Nephron progenitor cell (in vitro differentiated cells): Measurements from ENCODE around the gene CYP27A1.

Source experiments
- DNase-seq: peaks from one replicate; pipeline ENCODE4 v3.0.0; 2021
- H3K27ac Mint-ChIP-seq: 2 replicates; pipeline ENCODE4 v1.8.0; 2021; ENCODE audit warnings: mild to moderate bottlenecking, moderate library complexity, mixed read lengths
- H3K27me3 Mint-ChIP-seq: 2 replicates; pipeline ENCODE4 v1.8.0; 2021; ENCODE audit warnings: mild to moderate bottlenecking, low read depth, mixed read lengths; ENCODE audit not compliant: poor library complexity
- H3K36me3 Mint-ChIP-seq: 2 replicates; pipeline ENCODE4 v1.8.0; 2021; ENCODE audit warnings: low read depth, mixed read lengths
- H3K4me1 Mint-ChIP-seq: 2 replicates; pipeline ENCODE4 v1.8.0; 2021; ENCODE audit warnings: mixed read lengths
- H3K4me3 Mint-ChIP-seq: 2 replicates; pipeline ENCODE4 v1.8.0; 2021; ENCODE audit warnings: mild to moderate bottlenecking, moderate library complexity, mixed read lengths
- H3K9me3 Mint-ChIP-seq: 2 replicates; pipeline ENCODE4 v1.8.0; 2021; ENCODE audit warnings: mild to moderate bottlenecking, moderate library complexity, mixed read lengths
- CTCF ChIP-seq: fragments of 200-600 bp; sonication (generic); IDR thresholded peaks from 2 replicates; pipeline ENCODE4 v1.5.0; 2021; ENCODE audit warnings: antibody characterized with exemption

The CYP27A1 gene

GRCh38 chr2:218780046-218780445 lies 1.9 kb upstream of the CYP27A1 start:
- H3K27me3 Mint-ChIP-seq, result peaks cover 42% of the 10 kb centered on the region
- peaks cover 18% of the 10 kb centered on the region for H3K4me1 Mint-ChIP-seq
- peaks cover 20% of the 10 kb centered on the region for H3K9me3 Mint-ChIP-seq
- DNase-seq, result no peak
- TF ChIP-seq CTCF, result no peak
- no peak overlapping the region for H3K27ac Mint-ChIP-seq
- no peak overlapping the region for H3K4me3 Mint-ChIP-seq
- H3K36me3 Mint-ChIP-seq, result peaks cover 35% of the 10 kb centered on the region

- Mint-ChIP-seq H3K27me3 (peaks cover 45% of the 10 kb centered on the region), H3K9me3 (peaks cover 14% of the 10 kb centered on the region), H3K4me1 (peaks cover 18% of the 10 kb centered on the region), H3K27ac (no peak overlapping the region), H3K36me3 (peaks cover 27% of the 10 kb centered on the region), H3K4me3 (peak overlapping the region; percentile 83)
- no peak for DNase-seq
- no peak for TF ChIP-seq CTCF
Measured at GRCh38 chr2:218780851-218781690, 876 bp upstream of the CYP27A1 start.

- no peak for DNase-seq
- Mint-ChIP-seq H3K36me3 (peaks cover 19% of the 10 kb centered on the region), H3K27ac (no peak overlapping the region), H3K4me1 (peaks cover 18% of the 10 kb centered on the region), H3K9me3 (peaks cover 4% of the 10 kb centered on the region), H3K27me3 (peaks cover 45% of the 10 kb centered on the region), H3K4me3 (peak overlapping the region; percentile 85)
- TF ChIP-seq CTCF, result no peak
Measured at GRCh38 chr2:218782528-218782844, 539 bp downstream of the CYP27A1 start.

- TF ChIP-seq CTCF, result no peak
- H3K4me3 Mint-ChIP-seq, result peak overlapping the region; percentile 34
Measured at GRCh38 chr2:218783688-218784087, 1.7 kb downstream of the CYP27A1 start.

GRCh38 chr2:218785103-218785502 lies 3.2 kb downstream of the CYP27A1 start:
- DNase-seq, result no peak
- no peak for TF ChIP-seq CTCF
- Mint-ChIP-seq H3K9me3 (no peaks in the 10 kb centered on the region), H3K36me3 (peaks cover 7% of the 10 kb centered on the region), H3K27ac (no peak overlapping the region), H3K4me3 (no peak overlapping the region), H3K27me3 (peaks cover 37% of the 10 kb centered on the region), H3K4me1 (peaks cover 18% of the 10 kb centered on the region)

More at GRCh38 chr2:218783688-218784087, 1.7 kb downstream of the CYP27A1 start:
- DNase-seq, result no peak
- H3K4me1 Mint-ChIP-seq, result peaks cover 18% of the 10 kb centered on the region
- no peaks in the 10 kb centered on the region for H3K9me3 Mint-ChIP-seq
- peaks cover 45% of the 10 kb centered on the region for H3K27me3 Mint-ChIP-seq
- H3K27ac Mint-ChIP-seq, result no peak overlapping the region
- peaks cover 12% of the 10 kb centered on the region for H3K36me3 Mint-ChIP-seq

GRCh38 chr2:218786133-218786532 lies 4.2 kb downstream of the CYP27A1 start:
- Mint-ChIP-seq H3K27ac (no peak overlapping the region), H3K9me3 (no peaks in the 10 kb centered on the region), H3K4me1 (peaks cover 12% of the 10 kb centered on the region), H3K4me3 (no peak overlapping the region), H3K36me3 (peaks cover 7% of the 10 kb centered on the region), H3K27me3 (peaks cover 36% of the 10 kb centered on the region)
- no peak for TF ChIP-seq CTCF
- no peak for DNase-seq
